ENCODE measurements around the gene RIOK3. TPM values are rescaled to one million over a fixed set of nuclear protein-coding genes. Genes with fewer than 3 reads are reported as not detected.

RIOK3 gene
- total and polyA plus RNA-seq, 10 of the 15 experiments (the other 5 are each of a cell fraction or from before 2014, with no cell fraction given) = 18.0 to 87.5 (median 53.8) TPM

- TF ChIP-seq, protein P1, sequence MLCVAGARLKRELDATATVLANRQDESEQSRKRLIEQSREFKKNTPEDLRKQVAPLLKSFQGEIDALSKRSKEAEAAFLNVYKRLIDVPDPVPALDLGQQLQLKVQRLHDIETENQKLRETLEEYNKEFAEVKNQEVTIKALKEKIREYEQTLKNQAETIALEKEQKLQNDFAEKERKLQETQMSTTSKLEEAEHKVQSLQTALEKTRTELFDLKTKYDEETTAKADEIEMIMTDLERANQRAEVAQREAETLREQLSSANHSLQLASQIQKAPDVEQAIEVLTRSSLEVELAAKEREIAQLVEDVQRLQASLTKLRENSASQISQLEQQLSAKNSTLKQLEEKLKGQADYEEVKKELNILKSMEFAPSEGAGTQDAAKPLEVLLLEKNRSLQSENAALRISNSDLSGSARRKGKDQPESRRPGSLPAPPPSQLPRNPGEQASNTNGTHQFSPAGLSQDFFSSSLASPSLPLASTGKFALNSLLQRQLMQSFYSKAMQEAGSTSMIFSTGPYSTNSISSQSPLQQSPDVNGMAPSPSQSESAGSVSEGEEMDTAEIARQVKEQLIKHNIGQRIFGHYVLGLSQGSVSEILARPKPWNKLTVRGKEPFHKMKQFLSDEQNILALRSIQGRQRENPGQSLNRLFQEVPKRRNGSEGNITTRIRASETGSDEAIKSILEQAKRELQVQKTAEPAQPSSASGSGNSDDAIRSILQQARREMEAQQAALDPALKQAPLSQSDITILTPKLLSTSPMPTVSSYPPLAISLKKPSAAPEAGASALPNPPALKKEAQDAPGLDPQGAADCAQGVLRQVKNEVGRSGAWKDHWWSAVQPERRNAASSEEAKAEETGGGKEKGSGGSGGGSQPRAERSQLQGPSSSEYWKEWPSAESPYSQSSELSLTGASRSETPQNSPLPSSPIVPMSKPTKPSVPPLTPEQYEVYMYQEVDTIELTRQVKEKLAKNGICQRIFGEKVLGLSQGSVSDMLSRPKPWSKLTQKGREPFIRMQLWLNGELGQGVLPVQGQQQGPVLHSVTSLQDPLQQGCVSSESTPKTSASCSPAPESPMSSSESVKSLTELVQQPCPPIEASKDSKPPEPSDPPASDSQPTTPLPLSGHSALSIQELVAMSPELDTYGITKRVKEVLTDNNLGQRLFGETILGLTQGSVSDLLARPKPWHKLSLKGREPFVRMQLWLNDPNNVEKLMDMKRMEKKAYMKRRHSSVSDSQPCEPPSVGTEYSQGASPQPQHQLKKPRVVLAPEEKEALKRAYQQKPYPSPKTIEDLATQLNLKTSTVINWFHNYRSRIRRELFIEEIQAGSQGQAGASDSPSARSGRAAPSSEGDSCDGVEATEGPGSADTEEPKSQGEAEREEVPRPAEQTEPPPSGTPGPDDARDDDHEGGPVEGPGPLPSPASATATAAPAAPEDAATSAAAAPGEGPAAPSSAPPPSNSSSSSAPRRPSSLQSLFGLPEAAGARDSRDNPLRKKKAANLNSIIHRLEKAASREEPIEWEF (IDR thresholded peaks at IDR 0.05; ENCODE audit: insufficient replicate concordance, low read depth, low read length) = no peak
- TF ChIP-seq RAD51 (IDR thresholded peaks at IDR 0.05) = no peak
- no peak for TF ChIP-seq NBN (IDR thresholded peaks at IDR 0.05)
- TF ChIP-seq E2F8 (IDR thresholded peaks at IDR 0.05; ENCODE audit: low read depth, partially characterized antibody) = no peak
- no peak for TF ChIP-seq ZNF24 (IDR thresholded peaks at IDR 0.05)
- no peak for TF ChIP-seq TCF12 (IDR thresholded peaks at IDR 0.05; ENCODE audit: low read depth, low read length)
- no peak for TF ChIP-seq USF2 (IDR thresholded peaks at IDR 0.05; ENCODE audit: borderline replicate concordance, low read depth, low read length)
- no peak for TF ChIP-seq TARDBP (IDR thresholded peaks at IDR 0.05; ENCODE audit: borderline replicate concordance)
Measured at GRCh38 chr18:23526501-23527063, 73.5 kb downstream of the RIOK3 start (continued).

Measured in GM12878 (cell line).